Activated T-helper 9 cell treated with anti-CD3 and anti-CD28 coated beads, Interleukin-2, amount 50 U/mL, for 16 hours (primary cell): Measurements from ENCODE around the gene PLEKHA1.

Source experiments
- DNase-seq: peaks from one replicate; pipeline ENCODE4 v3.0.0-alpha.2; 2020; ENCODE audit warnings: low read depth

The PLEKHA1 gene

GRCh38 chr10:122480146-122480833, 105.8 kb downstream of the PLEKHA1 start:
- no peak for DNase-seq

GRCh38 chr10:122481296-122482056, 107.0 kb downstream of the PLEKHA1 start:
- DNase-seq: no peak
